Measurements from ENCODE around the gene UBE2V1. TPM values are rescaled to one million over a fixed set of nuclear protein-coding genes. Genes with fewer than 3 reads are reported as not detected.

UBE2V1 gene
- polyA plus RNA-seq, 2 of the 4 experiments (the other 2 are of a cell fraction): 129 to 141 TPM

GRCh38 chr20:50153500-50154377, 40.8 kb upstream of the UBE2V1 start, which contains the start of gene PEDS1:
Gene PEDS1 (minus strand): TSS chr20:50153723. CDS start chr20:50153637, 86 bp downstream.
- ATAC-seq: peak; percentile 95 to 97
- DNase-seq (ENCODE audit: low read depth in 1 of 2, low spot score in 1 of 2): peak; percentile 87 to 98
- Histone ChIP-seq H3K27ac (peak within 1 kb of the TSS; percentile 95 to 99), H3K4me1 (peaks cover 39% of the 10 kb centered on the region), H3K9me3 (no peaks in the 10 kb centered on the region), H3K4me2 (peak within 1 kb of the TSS; percentile 99), H3K4me3 (peak within 1 kb of the TSS; percentile 100)
- POLR2A ChIA-PET: interaction anchor here (0.6 to 3.0 kb wide), 12 partner anchors 9 to 40 kb away, joined by 3 to 48 read pairs (median 4); no protein-coding TSS in a partner anchor
- FAIRE-seq: no peak
- 22% methylated on average over 23 of the region's 99 CpGs for WGBS (ENCODE audit: missing lambda C conversion rate)
- CTCF ChIA-PET: interaction anchor here (0.5 to 9.3 kb wide), 16 partner anchors 9 to 423 kb away, joined by 3 to 161 read pairs (median 4); no protein-coding TSS in a partner anchor
- no peak for TF ChIP-seq CEBPB (IDR thresholded peaks at IDR 0.05)
- TF ChIP-seq KDM1A (IDR thresholded peaks at IDR 0.05; ENCODE audit: low read depth): no peak
- peak; percentile 94 for TF ChIP-seq E2F6 (IDR thresholded peaks at IDR 0.05; ENCODE audit: borderline replicate concordance, low read depth)
- 0 out of 2 replicates have a peak, but pooled peaks have one; percentile 39 for TF ChIP-seq TFCP2L1 (CRISPR knock-in tag; IDR thresholded peaks at IDR 0.05)
- no peak for TF ChIP-seq FOXS1 (CRISPR knock-in tag; IDR thresholded peaks at IDR 0.05)
- TF ChIP-seq PHF8 (IDR thresholded peaks at IDR 0.05; ENCODE audit: borderline replicate concordance, low read depth): peak; percentile 72; the same call in 1 of the 2 replicates
- peak; percentile 55; the same call in 1 of the 2 replicates for TF ChIP-seq EHF (CRISPR knock-in tag; IDR thresholded peaks at IDR 0.05)
- peak; percentile 82; the same call in 1 of the 2 replicates for TF ChIP-seq HOXB5 (CRISPR knock-in tag; IDR thresholded peaks at IDR 0.05)
- TF ChIP-seq SMC3 (IDR thresholded peaks at IDR 0.05): peak; percentile 20; the same call in 1 of the 3 replicates
- TF ChIP-seq ESRRA (IDR thresholded peaks at IDR 0.05; ENCODE audit: borderline replicate concordance, low read length): no peak
- TF ChIP-seq, protein P1, sequence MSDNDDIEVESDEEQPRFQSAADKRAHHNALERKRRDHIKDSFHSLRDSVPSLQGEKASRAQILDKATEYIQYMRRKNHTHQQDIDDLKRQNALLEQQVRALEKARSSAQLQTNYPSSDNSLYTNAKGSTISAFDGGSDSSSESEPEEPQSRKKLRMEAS (IDR thresholded peaks at IDR 0.05): peak; percentile 85
- no peak for TF ChIP-seq MAZ (IDR thresholded peaks at IDR 0.05; ENCODE audit: borderline replicate concordance, low read depth, low read length)
- TF ChIP-seq, protein P2, sequence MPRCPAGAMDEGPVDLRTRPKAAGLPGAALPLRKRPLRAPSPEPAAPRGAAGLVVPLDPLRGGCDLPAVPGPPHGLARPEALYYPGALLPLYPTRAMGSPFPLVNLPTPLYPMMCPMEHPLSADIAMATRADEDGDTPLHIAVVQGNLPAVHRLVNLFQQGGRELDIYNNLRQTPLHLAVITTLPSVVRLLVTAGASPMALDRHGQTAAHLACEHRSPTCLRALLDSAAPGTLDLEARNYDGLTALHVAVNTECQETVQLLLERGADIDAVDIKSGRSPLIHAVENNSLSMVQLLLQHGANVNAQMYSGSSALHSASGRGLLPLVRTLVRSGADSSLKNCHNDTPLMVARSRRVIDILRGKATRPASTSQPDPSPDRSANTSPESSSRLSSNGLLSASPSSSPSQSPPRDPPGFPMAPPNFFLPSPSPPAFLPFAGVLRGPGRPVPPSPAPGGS (IDR thresholded peaks at IDR 0.05): peak; percentile 86; the same call in 1 of the 3 replicates
- TF ChIP-seq, protein P3, sequence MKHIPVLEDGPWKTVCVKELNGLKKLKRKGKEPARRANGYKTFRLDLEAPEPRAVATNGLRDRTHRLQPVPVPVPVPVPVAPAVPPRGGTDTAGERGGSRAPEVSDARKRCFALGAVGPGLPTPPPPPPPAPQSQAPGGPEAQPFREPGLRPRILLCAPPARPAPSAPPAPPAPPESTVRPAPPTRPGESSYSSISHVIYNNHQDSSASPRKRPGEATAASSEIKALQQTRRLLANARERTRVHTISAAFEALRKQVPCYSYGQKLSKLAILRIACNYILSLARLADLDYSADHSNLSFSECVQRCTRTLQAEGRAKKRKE (CRISPR knock-in tag; IDR thresholded peaks at IDR 0.05; ENCODE audit: low read depth): 0 out of 2 replicates have a peak, but pooled peaks have one; percentile 68
- no peak for TF ChIP-seq CBX2 (IDR thresholded peaks at IDR 0.05; ENCODE audit: borderline replicate concordance, low read depth)
- peak; percentile 71 to 80; a peak in 4 of 5 replicates for TF ChIP-seq JUN (IDR thresholded peaks at IDR 0.05)
- TF ChIP-seq ZSCAN20 (CRISPR knock-in tag; IDR thresholded peaks at IDR 0.05): no peak
- no peak for TF ChIP-seq HOXA7 (CRISPR knock-in tag; IDR thresholded peaks at IDR 0.05)
- peak; percentile 6 for TF ChIP-seq MAFK (IDR thresholded peaks at IDR 0.05; ENCODE audit: partially characterized antibody)
- TF ChIP-seq TP53 (CRISPR knock-in tag; IDR thresholded peaks at IDR 0.05): peak; percentile 80
- TF ChIP-seq FOSL2 (IDR thresholded peaks at IDR 0.05): no peak
- no peak for TF ChIP-seq FOSL2 (CRISPR knock-in tag; IDR thresholded peaks at IDR 0.05)
- peak; percentile 58; the same call in 1 of the 2 replicates for TF ChIP-seq RNF2 (IDR thresholded peaks at IDR 0.05; ENCODE audit: borderline replicate concordance, low read depth)
- TF ChIP-seq HEYL (CRISPR knock-in tag; IDR thresholded peaks at IDR 0.05): peak; percentile 79; the same call in 1 of the 2 replicates
- no peak for TF ChIP-seq CBX8 (IDR thresholded peaks at IDR 0.05)
- no peak for TF ChIP-seq ELK1 (IDR thresholded peaks at IDR 0.05; ENCODE audit: low read depth, low read length)
- no peak for TF ChIP-seq FOSB (CRISPR knock-in tag; IDR thresholded peaks at IDR 0.05)
- 0 out of 2 replicates have a peak, but pooled peaks have one; percentile 36 for TF ChIP-seq RFX5 (IDR thresholded peaks at IDR 0.05)
- no peak for TF ChIP-seq REST (IDR thresholded peaks at IDR 0.05)
- no peak for TF ChIP-seq BHLHE40 (IDR thresholded peaks at IDR 0.05; ENCODE audit: low read depth, low read length)
- TF ChIP-seq POLR2A (IDR thresholded peaks at IDR 0.05; ENCODE audit: low read length): peak; percentile 66
- TF ChIP-seq HOXB13 (CRISPR knock-in tag; IDR thresholded peaks at IDR 0.05; ENCODE audit: low read depth): peak; percentile 89
- TF ChIP-seq HDAC2 (IDR thresholded peaks at IDR 0.05): no peak
